ENCODE results near the gene ATL1. TPM values are rescaled to one million over a fixed set of nuclear protein-coding genes. Genes with fewer than 3 reads are reported as not detected.
A peak's percentile ranks its signal among the peaks of the same experiment; 100 is the strongest.

Gene ATL1
- total and polyA plus RNA-seq, 2 of the 4 experiments (the other 2 are of a cell fraction), result 6.0 to 12.2 TPM

DNA sequence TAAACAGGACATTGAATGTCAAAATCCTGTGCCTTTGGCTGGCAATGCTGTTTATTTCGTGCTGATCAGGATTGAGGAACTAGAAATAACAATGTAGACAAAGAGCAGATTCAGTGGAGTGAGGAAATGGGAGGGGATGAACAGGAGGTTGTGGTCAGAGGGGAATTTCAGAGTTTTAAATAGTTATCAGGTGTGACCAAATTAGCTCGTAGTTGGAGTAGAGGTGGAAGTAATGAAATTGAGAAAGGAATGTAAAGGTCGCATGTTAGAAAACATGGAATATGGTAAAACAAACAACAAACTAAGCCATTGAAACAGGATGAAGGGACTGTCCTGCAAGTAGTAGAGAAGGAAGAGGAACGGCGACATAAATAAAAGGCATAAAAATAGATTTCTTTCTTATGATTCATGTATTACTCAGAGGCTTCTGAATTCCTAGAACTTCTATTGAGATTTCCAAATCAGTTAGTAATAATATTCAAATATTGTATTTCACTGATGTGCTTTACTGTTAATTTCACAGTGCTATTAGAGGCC, 117.7 kb downstream of the ATL1 start:
- peak overlapping the region; percentile 96; the same call in 1 of the 2 replicates for H3K14ac ChIP-seq (replicated peaks; ENCODE audit: low read depth, low read length)
- H3K9me3 ChIP-seq (ENCODE audit: control insufficient read depth, insufficient read depth, low read length), result no peaks in the 10 kb centered on the region
- peak; percentile 78 for ATAC-seq (ENCODE audit: low read depth)
- no peaks in the 10 kb centered on the region for H3K36me3 ChIP-seq (ENCODE audit: control insufficient read depth, insufficient read depth, low read length)
- peak overlapping the region; percentile 86 to 97 for H4K8ac ChIP-seq (ENCODE audit: low read depth in 2 of 2, low read length in 2 of 2)
- dilution Hi-C loops (cut with HindIII; ENCODE audit: low sequenced_read_pairs, unreplicated experiment) (no loop called here), in situ Hi-C loops (cut with MboI; ENCODE audit: low sequenced_read_pairs) (no loop called here), intact Hi-C loops (cut with micrococcal nuclease) (no loop called here)
- 0 out of 2 replicates have a peak overlapping the region, but pooled peaks have one; percentile 45 for H2AK5ac ChIP-seq (ENCODE audit: low read depth, low read length)
- H4K20me1 ChIP-seq (ENCODE audit: insufficient read depth, low read length), result no peaks in the 10 kb centered on the region
- peak overlapping the region; percentile 94; the same call in 1 of the 2 replicates for H3K27ac ChIP-seq (ENCODE audit: insufficient read depth, low read length)
- H3K4me3 ChIP-seq (ENCODE audit: insufficient read depth, low read depth, low read length), result peak overlapping the region; percentile 11; the same call in 1 of the 2 replicates
- no peaks in the 10 kb centered on the region for H3K27me3 ChIP-seq (ENCODE audit: control insufficient read depth, insufficient read depth, low read length)
- no peak overlapping the region for H2AK9ac ChIP-seq (replicated peaks; ENCODE audit: low read depth, low read length, poor library complexity)
- TF ChIP-seq BHLHE40 (IDR thresholded peaks at IDR 0.05; ENCODE audit: low read depth, low read length) (no peak), FOS (IDR thresholded peaks at IDR 0.05; ENCODE audit: low read depth, low read length) (peak; percentile 41; the same call in 1 of the 2 replicates), MAZ (IDR thresholded peaks at IDR 0.05; ENCODE audit: borderline replicate concordance, low read depth, low read length) (no peak), POLR2A (IDR thresholded peaks at IDR 0.05; ENCODE audit: low read depth, low read length) (no peak), CEBPB (IDR thresholded peaks at IDR 0.05; ENCODE audit: low read depth, low read length) (peak; percentile 7; the same call in 1 of the 2 replicates)
- H2BK20ac ChIP-seq (ENCODE audit: low read depth, low read length), result peak overlapping the region; percentile 99
- peak overlapping the region; percentile 96; the same call in 1 of the 2 replicates for H3K4ac ChIP-seq (ENCODE audit: low read depth, low read length)
- WGBS, 2 experiments (ENCODE audit: extremely low coverage in 2 of 2, insufficient read length in 1 of 2), result no CpG with 5 or more reads among the region's 5 CpGs
- peak overlapping the region; percentile 82 for H3K23ac ChIP-seq (ENCODE audit: low read depth, low read length)
- H3K56ac ChIP-seq (ENCODE audit: extremely low read depth, insufficient read depth, low read length), result peak overlapping the region; percentile 85
- ChIA-PET CTCF (interaction anchor here (1.1 to 1.3 kb wide), 2 partner anchors 9 to 43 kb away, joined by 3 to 4 read pairs; no protein-coding TSS in a partner anchor), POLR2A (ENCODE audit: unreplicated experiment) (interaction anchor here (1.5 kb wide), 1 partner anchor 9 kb away, joined by 5 read pairs; the partner anchor contains the start of gene SAV1)
- peak overlapping the region; percentile 97; the same call in 1 of the 2 replicates for H3K18ac ChIP-seq (ENCODE audit: low read depth, low read length)
- H2BK120ac ChIP-seq (ENCODE audit: low read depth, low read length), result peak overlapping the region; percentile 99
- peak; percentile 67 for DNase-seq
- peaks cover 20% of the 10 kb centered on the region for H3K4me1 ChIP-seq (ENCODE audit: control insufficient read depth, insufficient read depth, low read length)
- peak overlapping the region; percentile 68; the same call in 1 of the 2 replicates for H3K9ac ChIP-seq (ENCODE audit: low read depth, low read length)
- no TSS peak for BruUV-seq (replicated peaks)
- no peak overlapping the region for H2AFZ ChIP-seq (replicated peaks; ENCODE audit: low read length, poor library complexity)
- H3K9me1 ChIP-seq (ENCODE audit: insufficient read depth, low read length), result peaks cover 16% of the 10 kb centered on the region
- peaks cover 0 to 10% of the 10 kb centered on the region in 2 experiments; a peak in 1 of 4 replicates for H3K79me1 ChIP-seq (ENCODE audit: low read depth in 1 of 2, low read length in 2 of 2)
- peak overlapping the region; percentile 95 for H2BK5ac ChIP-seq (ENCODE audit: low read depth, low read length, poor library complexity, severe bottlenecking)
- peak overlapping the region; percentile 90; the same call in 1 of the 2 replicates for H3K4me2 ChIP-seq (ENCODE audit: low read depth, low read length)
- peak overlapping the region; percentile 92 for H4K91ac ChIP-seq (ENCODE audit: insufficient read depth, low read depth, low read length)
- peak overlapping the region; percentile 89 for H2BK15ac ChIP-seq (ENCODE audit: low read depth, low read length)
- H4K5ac ChIP-seq (ENCODE audit: low read depth, low read length), result peak overlapping the region; percentile 95

Measured in IMR-90 (cell line).